Astrocyte (in vitro differentiated cells and primary cell): Measurements from ENCODE around the gene ACSM6.

Experiments used
- EZH2 ChIP-seq: IDR thresholded peaks from 2 replicates; pipeline ENCODE4 v1.6.1; 2012; ENCODE audit warnings: mild to moderate bottlenecking, low read length, inconsistent platforms; ENCODE audit not compliant: insufficient read depth
- TF ChIP-seq, protein P1 (sequence below): IDR thresholded peaks from 2 replicates; pipeline ENCODE4 v1.5.1; 2011; ENCODE audit warnings: low read depth, mild to moderate bottlenecking, inconsistent platforms, low read length, moderate library complexity; ENCODE audit not compliant: insufficient read depth

DNA sequence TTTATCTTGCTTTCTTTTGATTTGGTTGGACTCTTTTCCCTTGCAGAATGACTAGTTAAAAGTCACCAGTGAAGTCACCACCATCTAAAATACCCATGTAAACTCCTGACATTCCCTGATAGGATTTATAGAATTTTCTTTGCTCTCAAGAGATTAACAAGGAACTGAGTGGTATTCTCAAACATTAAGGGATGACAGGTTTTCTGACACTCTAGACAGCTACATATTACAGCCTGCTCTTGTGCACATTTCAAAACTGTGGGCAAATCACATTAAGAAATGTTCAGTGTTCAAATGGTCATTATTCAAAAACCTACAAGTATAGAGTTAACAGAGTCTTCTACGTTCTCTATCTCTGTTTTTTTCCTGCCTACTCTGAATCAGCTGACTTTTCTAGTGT, 15.8 kb upstream of the ACSM6 start:
- TF ChIP-seq, protein P1, sequence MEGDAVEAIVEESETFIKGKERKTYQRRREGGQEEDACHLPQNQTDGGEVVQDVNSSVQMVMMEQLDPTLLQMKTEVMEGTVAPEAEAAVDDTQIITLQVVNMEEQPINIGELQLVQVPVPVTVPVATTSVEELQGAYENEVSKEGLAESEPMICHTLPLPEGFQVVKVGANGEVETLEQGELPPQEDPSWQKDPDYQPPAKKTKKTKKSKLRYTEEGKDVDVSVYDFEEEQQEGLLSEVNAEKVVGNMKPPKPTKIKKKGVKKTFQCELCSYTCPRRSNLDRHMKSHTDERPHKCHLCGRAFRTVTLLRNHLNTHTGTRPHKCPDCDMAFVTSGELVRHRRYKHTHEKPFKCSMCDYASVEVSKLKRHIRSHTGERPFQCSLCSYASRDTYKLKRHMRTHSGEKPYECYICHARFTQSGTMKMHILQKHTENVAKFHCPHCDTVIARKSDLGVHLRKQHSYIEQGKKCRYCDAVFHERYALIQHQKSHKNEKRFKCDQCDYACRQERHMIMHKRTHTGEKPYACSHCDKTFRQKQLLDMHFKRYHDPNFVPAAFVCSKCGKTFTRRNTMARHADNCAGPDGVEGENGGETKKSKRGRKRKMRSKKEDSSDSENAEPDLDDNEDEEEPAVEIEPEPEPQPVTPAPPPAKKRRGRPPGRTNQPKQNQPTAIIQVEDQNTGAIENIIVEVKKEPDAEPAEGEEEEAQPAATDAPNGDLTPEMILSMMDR: no peak
- TF ChIP-seq EZH2: no peak
